Chondrocyte (in vitro differentiated cells): ENCODE data around the gene SCN2A. TPM values are rescaled to one million over a fixed set of nuclear protein-coding genes. Genes with fewer than 3 reads are reported as not detected.
"Not testable (repeated sequence)": the region's sequence is repeated elsewhere in the genome, so short reads cannot be mapped to it uniquely, and the experiment has no call there.

Source experiments
- DNase-seq: peaks from one replicate; pipeline ENCODE4 v3.0.0; 2021; ENCODE audit warnings: mixed read lengths, low spot score
- H3K27ac Mint-ChIP-seq: one replicate; pipeline ENCODE4 v1.8.0; 2021; ENCODE audit warnings: mild to moderate bottlenecking, moderate library complexity, mixed read lengths; ENCODE audit not compliant: unreplicated experiment
- H3K27me3 Mint-ChIP-seq: 2 replicates; pipeline ENCODE4 v1.8.0; 2021; ENCODE audit warnings: low read depth, mixed read lengths
- H3K36me3 Mint-ChIP-seq: 2 replicates; pipeline ENCODE4 v1.8.0; 2021; ENCODE audit warnings: low read depth, mixed read lengths
- H3K4me1 Mint-ChIP-seq: 2 replicates; pipeline ENCODE4 v1.8.0; 2021; ENCODE audit warnings: low read depth, mild to moderate bottlenecking, mixed read lengths
- H3K4me3 Mint-ChIP-seq: one replicate; pipeline ENCODE4 v1.8.0; 2021; ENCODE audit warnings: mild to moderate bottlenecking, moderate library complexity, mixed read lengths; ENCODE audit not compliant: unreplicated experiment
- H3K9me3 Mint-ChIP-seq: 2 replicates; pipeline ENCODE4 v1.8.0; 2021; ENCODE audit warnings: low read depth, mixed read lengths
- total RNA-seq: library from RNA; stranded (reverse); gene quantifications from 3 replicates; pipeline ENCODE4 v1.2.1, GENCODE V29; 2021
- TF ChIP-seq, protein P1 (sequence below): fragments of 200-600 bp; sonication (generic); IDR thresholded peaks from 2 replicates; pipeline ENCODE4 v1.5.0; 2021; ENCODE audit warnings: antibody characterized with exemption, mild to moderate bottlenecking, moderate library complexity

Gene SCN2A
- total RNA-seq, 1 donor from 2014 or later, result 1.8 TPM

DNA sequence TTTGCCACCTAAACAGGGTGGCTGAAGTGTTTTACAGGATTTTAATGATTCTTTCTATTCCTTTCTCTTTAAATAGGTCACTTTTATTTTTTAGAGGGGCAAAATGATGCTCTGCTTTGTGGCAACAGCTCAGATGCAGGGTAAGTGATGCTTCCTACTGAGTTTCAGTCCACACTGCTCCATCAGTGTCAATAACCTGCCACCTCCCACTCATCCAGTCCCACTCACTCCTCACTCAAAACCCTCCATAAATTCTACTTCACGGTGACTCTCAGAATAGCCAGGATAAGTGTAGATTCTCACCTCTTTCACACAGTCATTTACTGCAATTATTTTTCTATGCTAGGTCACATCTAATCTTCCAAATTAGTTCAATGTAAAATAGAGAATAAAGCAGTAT, 72.7 kb downstream of the SCN2A start:
- Mint-ChIP-seq H3K4me3 (no peak overlapping the region), H3K27ac (no peak overlapping the region), H3K9me3 (no peaks in the 10 kb centered on the region), H3K27me3 (no peaks in the 10 kb centered on the region), H3K4me1 (no peaks in the 10 kb centered on the region), H3K36me3 (no peaks in the 10 kb centered on the region)
- no peak for DNase-seq
- TF ChIP-seq, protein P1, sequence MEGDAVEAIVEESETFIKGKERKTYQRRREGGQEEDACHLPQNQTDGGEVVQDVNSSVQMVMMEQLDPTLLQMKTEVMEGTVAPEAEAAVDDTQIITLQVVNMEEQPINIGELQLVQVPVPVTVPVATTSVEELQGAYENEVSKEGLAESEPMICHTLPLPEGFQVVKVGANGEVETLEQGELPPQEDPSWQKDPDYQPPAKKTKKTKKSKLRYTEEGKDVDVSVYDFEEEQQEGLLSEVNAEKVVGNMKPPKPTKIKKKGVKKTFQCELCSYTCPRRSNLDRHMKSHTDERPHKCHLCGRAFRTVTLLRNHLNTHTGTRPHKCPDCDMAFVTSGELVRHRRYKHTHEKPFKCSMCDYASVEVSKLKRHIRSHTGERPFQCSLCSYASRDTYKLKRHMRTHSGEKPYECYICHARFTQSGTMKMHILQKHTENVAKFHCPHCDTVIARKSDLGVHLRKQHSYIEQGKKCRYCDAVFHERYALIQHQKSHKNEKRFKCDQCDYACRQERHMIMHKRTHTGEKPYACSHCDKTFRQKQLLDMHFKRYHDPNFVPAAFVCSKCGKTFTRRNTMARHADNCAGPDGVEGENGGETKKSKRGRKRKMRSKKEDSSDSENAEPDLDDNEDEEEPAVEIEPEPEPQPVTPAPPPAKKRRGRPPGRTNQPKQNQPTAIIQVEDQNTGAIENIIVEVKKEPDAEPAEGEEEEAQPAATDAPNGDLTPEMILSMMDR, result no peak

DNA sequence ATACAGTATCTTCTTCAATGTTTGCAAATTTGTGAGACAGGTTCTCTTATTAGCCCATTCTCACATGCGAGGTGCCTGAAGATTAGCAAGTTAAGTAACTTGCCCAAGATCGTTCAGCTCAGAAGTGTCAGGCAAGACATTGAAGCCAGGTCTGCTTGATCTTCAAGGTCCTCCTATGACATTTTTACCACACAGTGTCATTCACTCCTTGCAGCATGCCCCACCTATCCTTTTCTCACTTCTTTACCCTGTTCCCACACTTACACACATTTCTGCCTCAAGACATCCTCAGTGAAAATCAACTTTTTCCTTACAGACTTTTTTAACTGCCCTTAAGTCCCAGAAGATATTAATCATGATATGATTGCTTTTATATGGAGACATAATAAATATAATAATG, 73.8 kb downstream of the SCN2A start:
- Mint-ChIP-seq H3K27ac (no peak overlapping the region), H3K9me3 (no peaks in the 10 kb centered on the region), H3K4me1 (no peaks in the 10 kb centered on the region), H3K36me3 (no peaks in the 10 kb centered on the region), H3K27me3 (no peaks in the 10 kb centered on the region), H3K4me3 (no peak overlapping the region)
- TF ChIP-seq, protein P1, result no peak
- no peak for DNase-seq

DNA sequence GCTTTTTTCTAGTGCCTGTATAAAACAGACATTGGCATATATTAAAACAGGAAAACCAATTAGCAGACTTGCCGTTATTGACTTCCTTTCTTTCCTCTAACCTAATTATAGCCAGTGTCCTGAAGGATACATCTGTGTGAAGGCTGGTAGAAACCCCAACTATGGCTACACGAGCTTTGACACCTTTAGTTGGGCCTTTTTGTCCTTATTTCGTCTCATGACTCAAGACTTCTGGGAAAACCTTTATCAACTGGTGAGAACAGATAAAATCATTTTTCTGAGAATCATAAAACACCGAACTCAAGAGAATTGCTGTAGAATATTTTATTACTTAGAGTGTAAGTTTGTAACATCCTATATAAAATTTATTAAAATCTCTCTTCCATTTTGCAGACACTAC, 74.3 kb downstream of the SCN2A start:
- H3K27me3 Mint-ChIP-seq, result no peaks in the 10 kb centered on the region
- no peaks in the 10 kb centered on the region for H3K36me3 Mint-ChIP-seq
- no peak for DNase-seq
- H3K4me1 Mint-ChIP-seq, result no peaks in the 10 kb centered on the region
- no peak overlapping the region for H3K4me3 Mint-ChIP-seq
- no peaks in the 10 kb centered on the region for H3K9me3 Mint-ChIP-seq
- no peak overlapping the region for H3K27ac Mint-ChIP-seq
- TF ChIP-seq, protein P1, result no peak

DNA sequence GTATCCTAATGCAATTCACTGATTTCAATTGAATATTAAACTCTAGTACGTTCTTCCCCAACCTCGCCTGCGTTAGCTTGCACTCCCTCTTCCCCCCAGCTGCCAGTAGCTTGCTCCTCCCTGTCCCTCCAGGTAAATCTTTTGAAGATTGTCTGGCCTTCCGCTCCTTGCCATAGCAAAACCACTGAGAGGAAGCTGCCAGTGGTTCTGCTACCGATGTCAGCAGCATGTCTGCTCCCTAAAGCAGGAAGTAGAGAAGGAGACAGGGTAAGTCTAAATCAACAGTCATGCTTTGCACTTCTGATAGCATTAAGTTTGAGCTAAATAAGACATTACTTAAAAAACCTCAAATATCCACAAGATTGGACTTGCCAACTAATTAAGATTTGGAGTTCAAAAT, 89.1 kb downstream of the SCN2A start:
- no peak overlapping the region for H3K4me3 Mint-ChIP-seq
- no peaks in the 10 kb centered on the region for H3K9me3 Mint-ChIP-seq
- TF ChIP-seq, protein P1, result no peak
- no peaks in the 10 kb centered on the region for H3K27me3 Mint-ChIP-seq
- DNase-seq, result no peak
- H3K4me1 Mint-ChIP-seq, result no peaks in the 10 kb centered on the region
- no peak overlapping the region for H3K27ac Mint-ChIP-seq
- H3K36me3 Mint-ChIP-seq, result no peaks in the 10 kb centered on the region

DNA sequence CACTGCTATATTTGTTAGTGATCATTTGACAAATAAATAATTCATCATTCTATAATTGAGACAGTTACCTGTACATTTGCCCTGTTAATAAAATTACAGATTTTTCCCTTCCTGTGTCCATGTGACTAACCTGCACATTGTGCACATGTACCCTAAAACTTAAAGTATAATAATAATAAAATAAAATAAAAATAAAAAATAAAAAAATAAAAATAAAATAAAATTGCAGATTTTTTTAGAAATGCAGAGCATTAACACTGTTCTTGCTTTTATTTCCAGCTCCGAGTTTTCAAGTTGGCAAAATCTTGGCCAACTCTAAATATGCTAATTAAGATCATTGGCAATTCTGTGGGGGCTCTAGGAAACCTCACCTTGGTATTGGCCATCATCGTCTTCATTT, 105.1 kb downstream of the SCN2A start:
- H3K27ac Mint-ChIP-seq, H3K27me3 Mint-ChIP-seq, H3K9me3 Mint-ChIP-seq, H3K4me3 Mint-ChIP-seq, DNase-seq, H3K36me3 Mint-ChIP-seq, H3K4me1 Mint-ChIP-seq: not testable (repeated sequence)

DNA sequence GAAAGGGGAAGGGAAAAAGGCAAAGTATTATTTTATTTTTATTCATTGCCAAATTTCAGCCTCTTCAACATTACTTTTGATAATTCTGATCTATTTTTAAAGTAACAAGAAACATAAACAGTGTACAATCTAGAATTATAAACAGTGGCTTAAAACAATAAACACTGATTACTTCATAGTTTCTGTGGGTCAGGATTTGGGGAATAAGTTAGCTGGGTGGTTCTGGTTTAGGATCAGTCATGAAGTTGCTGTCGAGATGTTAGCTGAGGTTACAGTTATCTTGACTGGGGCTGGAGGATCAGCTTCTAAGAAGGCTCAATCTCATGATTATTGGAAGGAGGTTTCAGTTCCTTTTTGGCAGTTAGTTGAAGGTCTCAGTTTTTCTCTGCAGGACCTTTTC, 109.2 kb downstream of the SCN2A start:
- Mint-ChIP-seq H3K27me3 (no peaks in the 10 kb centered on the region), H3K4me1 (no peaks in the 10 kb centered on the region), H3K4me3 (no peak overlapping the region), H3K9me3 (peaks cover 2% of the 10 kb centered on the region), H3K27ac (no peak overlapping the region), H3K36me3 (no peaks in the 10 kb centered on the region)
- DNase-seq, result no peak
- TF ChIP-seq, protein P1, result no peak
